Neural cell (in vitro differentiated cells): ENCODE results near the gene PPP1R36. TPM values are rescaled to one million over a fixed set of nuclear protein-coding genes. Genes with fewer than 3 reads are reported as not detected.

Experiments used
- H2AFZ ChIP-seq: fragments of 200-600, 300-800 bp; sonication (generic), shearing (Covaris generic); 2 replicates; pipeline ENCODE4 v1.6.0; 2014; ENCODE audit warnings: low read depth, mild to moderate bottlenecking, antibody characterized with exemption, low read length, moderate library complexity
- H3F3A ChIP-seq: fragments of 200-600 bp; shearing (Covaris generic); 2 replicates; pipeline ENCODE4 v1.6.1; 2016; ENCODE audit warnings: mild to moderate bottlenecking, moderate library complexity, mixed read lengths, antibody characterized with exemption, low read length; ENCODE audit not compliant: insufficient read depth, poor library complexity, severe bottlenecking
- H3K27ac ChIP-seq: fragments of 200-600, 300-800 bp; sonication (generic), shearing (Covaris generic); 2 replicates; pipeline ENCODE4 v1.5.1; 2014; ENCODE audit warnings: mild to moderate bottlenecking, low read length, moderate library complexity
- H3K27me3 ChIP-seq: fragments of 300-800, 200-600 bp; sonication (generic), shearing (Covaris generic); 2 replicates; pipeline ENCODE4 v1.6.0; 2014; ENCODE audit warnings: mild to moderate bottlenecking, low read depth, low read length, moderate library complexity; ENCODE audit not compliant: insufficient read depth
- H3K36me3 ChIP-seq: fragments of 300-800, 200-600 bp; sonication (generic), shearing (Covaris generic); 2 replicates; pipeline ENCODE4 v1.5.1; 2014; ENCODE audit warnings: mild to moderate bottlenecking, antibody characterized with exemption, low read length, moderate library complexity; ENCODE audit not compliant: insufficient read depth
- H3K4me2 ChIP-seq: fragments of 300-800, 200-600 bp; sonication (generic), shearing (Covaris generic); 2 replicates; pipeline ENCODE4 v1.6.0; 2014; ENCODE audit warnings: mild to moderate bottlenecking, low read length
- H3K4me3 ChIP-seq: fragments of 300-800, 200-600 bp; sonication (generic), shearing (Covaris generic); 2 replicates; pipeline ENCODE4 v1.5.1; 2014; ENCODE audit warnings: mild to moderate bottlenecking, low read length, moderate library complexity
- H3K79me2 ChIP-seq: fragments of 200-600 bp; shearing (Covaris generic); replicated peaks from 2 replicates; pipeline ENCODE4 v1.6.0; 2014; ENCODE audit warnings: mild to moderate bottlenecking, low read length, moderate library complexity; ENCODE audit not compliant: insufficient read depth
- H3K9ac ChIP-seq: fragments of 300-800, 200-600 bp; sonication (generic), shearing (Covaris generic); 2 replicates; pipeline ENCODE4 v1.6.1; 2016; ENCODE audit warnings: mild to moderate bottlenecking, low read length, mixed read lengths
- H3K9me2 ChIP-seq: fragments of 200-600 bp; shearing (Covaris generic); 2 replicates; pipeline ENCODE4 v1.6.1; 2016; ENCODE audit warnings: mild to moderate bottlenecking, low read length, mixed read lengths; ENCODE audit not compliant: insufficient read depth
- H3K9me3 ChIP-seq: fragments of 200-600, 300-800 bp; sonication (generic), shearing (Covaris generic); 2 replicates; pipeline ENCODE4 v1.6.1; 2016; ENCODE audit warnings: mild to moderate bottlenecking, mixed run types, low read length, moderate library complexity, mixed read lengths
- H4K20me1 ChIP-seq: fragments of 200-600 bp; shearing (Covaris generic); 2 replicates; pipeline ENCODE4 v1.6.1; 2016; ENCODE audit warnings: mild to moderate bottlenecking, mixed run types; ENCODE audit not compliant: insufficient read depth
- EP300 ChIP-seq: fragments of 450-650 bp; conservative IDR thresholded peaks from 2 replicates; pipeline ENCODE4 v1.6.1; 2014; ENCODE audit warnings: antibody characterized with exemption, mild to moderate bottlenecking, moderate library complexity; ENCODE audit not compliant: poor library complexity, severe bottlenecking
- EZH2 ChIP-seq: fragments of 200-600, 300-800 bp; shearing (Covaris generic), sonication (generic); IDR thresholded peaks from 2 replicates; pipeline ENCODE4 v1.6.1; 2014; ENCODE audit warnings: antibody characterized with exemption, low read length, borderline replicate concordance, mild to moderate bottlenecking; ENCODE audit not compliant: insufficient read depth, poor library complexity, severe bottlenecking
- MXI1 ChIP-seq: fragments of 450-650 bp; conservative IDR thresholded peaks from 2 replicates; pipeline ENCODE4 v1.6.1; 2014; ENCODE audit warnings: antibody characterized with exemption, mild to moderate bottlenecking; ENCODE audit not compliant: poor library complexity, severe bottlenecking
- POLR2AphosphoS5 ChIP-seq: IDR thresholded peaks from 2 replicates; pipeline ENCODE4 v1.6.1; 2012
- RAD21 ChIP-seq: fragments of 450-650 bp; conservative IDR thresholded peaks from 2 replicates; pipeline ENCODE4 v1.6.1; 2014; ENCODE audit warnings: antibody characterized with exemption, mild to moderate bottlenecking, moderate library complexity
- SMC3 ChIP-seq: fragments of 450-650 bp; conservative IDR thresholded peaks from 2 replicates; pipeline ENCODE4 v1.6.1; 2014; ENCODE audit warnings: antibody characterized with exemption, mild to moderate bottlenecking, moderate library complexity; ENCODE audit not compliant: poor library complexity
- TAF1 ChIP-seq: IDR thresholded peaks from 2 replicates; pipeline ENCODE4 v1.6.1; 2012; ENCODE audit warnings: low read depth
- polyA plus RNA-seq: library from polyadenylated mRNA; depleted of rRNA; stranded (reverse); fragments of >200 nt; gene quantifications from 2 replicates; pipeline ENCODE4 v1.2.3, GENCODE V29; 2014
- TF ChIP-seq, protein P1 (sequence below): fragments of 450-650 bp; IDR thresholded peaks from 2 replicates; pipeline ENCODE4 v1.5.1; 2014; ENCODE audit warnings: antibody characterized with exemption, mild to moderate bottlenecking, moderate library complexity; ENCODE audit not compliant: poor library complexity, severe bottlenecking
- TF ChIP-seq, protein P2 (sequence below): IDR thresholded peaks from 2 replicates; pipeline ENCODE4 v1.6.1; 2012; ENCODE audit warnings: borderline replicate concordance

Gene PPP1R36
- polyA plus RNA-seq, 1 donor from 2014 or later, result not detected

DNA sequence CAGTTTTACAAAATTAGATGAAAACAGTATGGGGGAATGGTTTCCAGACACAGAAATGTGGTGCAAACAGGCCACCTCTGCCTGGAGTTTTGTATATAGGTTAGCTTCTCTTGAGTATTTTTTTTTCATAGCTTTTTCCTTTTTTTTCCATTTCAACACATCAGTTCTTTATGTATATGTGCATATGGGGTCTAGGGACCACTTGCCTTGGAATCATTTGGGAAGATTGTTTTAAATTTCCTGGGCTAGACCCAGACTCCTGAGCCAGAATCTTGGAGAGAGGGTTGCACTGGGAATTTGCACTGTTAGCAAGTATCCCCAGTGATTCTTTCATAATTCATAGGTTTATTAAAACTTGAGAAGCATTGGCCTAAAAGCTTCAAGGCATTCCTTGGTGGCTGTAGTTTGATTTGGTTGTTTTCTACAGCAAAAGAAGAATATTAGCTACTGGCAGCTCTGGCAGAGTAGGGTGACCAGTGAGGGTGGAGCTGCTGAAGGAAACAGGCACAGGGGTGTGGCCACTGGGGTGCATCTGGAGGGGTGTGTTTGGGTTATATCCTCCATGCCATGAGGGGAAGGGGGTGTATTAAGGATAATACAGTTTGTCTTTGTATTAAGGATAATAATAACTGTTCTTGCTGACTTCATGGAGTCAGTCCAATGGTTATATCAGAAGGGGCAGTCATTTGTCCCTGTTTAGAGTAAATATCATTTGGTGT, 22.8 kb downstream of the PPP1R36 start:
- Histone ChIP-seq H3K9me3 (no peaks in the 10 kb centered on the region), H3K79me2 (no peaks in the 10 kb centered on the region), H3K27ac (no peak overlapping the region), H3K4me2 (no peak overlapping the region), H3K4me3 (no peak overlapping the region), H3K27me3 (no peaks in the 10 kb centered on the region), H3K9ac (no peak overlapping the region), H2AFZ (no peak overlapping the region), H3F3A (no peaks in the 10 kb centered on the region), H3K9me2 (no peaks in the 10 kb centered on the region), H3K36me3 (no peaks in the 10 kb centered on the region), H4K20me1 (no peaks in the 10 kb centered on the region)
- TF ChIP-seq POLR2AphosphoS5 (no peak), EP300 (no peak), TAF1 (no peak), SMC3 (no peak), RAD21 (no peak), MXI1 (no peak)
- TF ChIP-seq, protein P1, sequence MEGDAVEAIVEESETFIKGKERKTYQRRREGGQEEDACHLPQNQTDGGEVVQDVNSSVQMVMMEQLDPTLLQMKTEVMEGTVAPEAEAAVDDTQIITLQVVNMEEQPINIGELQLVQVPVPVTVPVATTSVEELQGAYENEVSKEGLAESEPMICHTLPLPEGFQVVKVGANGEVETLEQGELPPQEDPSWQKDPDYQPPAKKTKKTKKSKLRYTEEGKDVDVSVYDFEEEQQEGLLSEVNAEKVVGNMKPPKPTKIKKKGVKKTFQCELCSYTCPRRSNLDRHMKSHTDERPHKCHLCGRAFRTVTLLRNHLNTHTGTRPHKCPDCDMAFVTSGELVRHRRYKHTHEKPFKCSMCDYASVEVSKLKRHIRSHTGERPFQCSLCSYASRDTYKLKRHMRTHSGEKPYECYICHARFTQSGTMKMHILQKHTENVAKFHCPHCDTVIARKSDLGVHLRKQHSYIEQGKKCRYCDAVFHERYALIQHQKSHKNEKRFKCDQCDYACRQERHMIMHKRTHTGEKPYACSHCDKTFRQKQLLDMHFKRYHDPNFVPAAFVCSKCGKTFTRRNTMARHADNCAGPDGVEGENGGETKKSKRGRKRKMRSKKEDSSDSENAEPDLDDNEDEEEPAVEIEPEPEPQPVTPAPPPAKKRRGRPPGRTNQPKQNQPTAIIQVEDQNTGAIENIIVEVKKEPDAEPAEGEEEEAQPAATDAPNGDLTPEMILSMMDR, result no peak

DNA sequence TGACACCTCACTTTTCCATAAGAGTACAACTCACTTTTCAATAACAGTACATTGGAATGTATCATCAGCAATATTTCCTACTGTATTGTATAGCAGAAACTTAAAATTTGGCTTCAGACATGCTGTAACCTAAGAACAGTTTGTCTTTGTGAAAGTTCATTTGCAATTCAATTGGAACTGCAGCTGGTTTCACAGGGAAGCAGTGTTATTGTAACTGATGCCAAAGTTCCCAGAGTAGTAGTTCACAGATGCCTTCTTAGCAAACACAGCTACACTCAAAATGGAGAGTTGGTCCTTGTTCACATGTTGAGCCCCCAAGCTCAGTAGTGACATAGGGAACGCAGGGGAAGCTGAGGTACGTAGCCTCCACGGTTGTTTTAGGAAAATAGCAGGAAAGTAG, 23.3 kb downstream of the PPP1R36 start:
- no peak overlapping the region for H3K27ac ChIP-seq
- no peak overlapping the region for H3K9ac ChIP-seq
- H3K36me3 ChIP-seq, result no peaks in the 10 kb centered on the region
- H3K4me3 ChIP-seq, result no peak overlapping the region
- no peaks in the 10 kb centered on the region for H3K9me2 ChIP-seq
- H4K20me1 ChIP-seq, result no peaks in the 10 kb centered on the region
- no peaks in the 10 kb centered on the region for H3K9me3 ChIP-seq
- no peaks in the 10 kb centered on the region for H3F3A ChIP-seq
- TF ChIP-seq MXI1, result no peak
- no peak for TF ChIP-seq EZH2
- no peak overlapping the region for H2AFZ ChIP-seq
- H3K79me2 ChIP-seq, result no peaks in the 10 kb centered on the region
- H3K27me3 ChIP-seq, result no peaks in the 10 kb centered on the region
- H3K4me2 ChIP-seq, result no peak overlapping the region

DNA sequence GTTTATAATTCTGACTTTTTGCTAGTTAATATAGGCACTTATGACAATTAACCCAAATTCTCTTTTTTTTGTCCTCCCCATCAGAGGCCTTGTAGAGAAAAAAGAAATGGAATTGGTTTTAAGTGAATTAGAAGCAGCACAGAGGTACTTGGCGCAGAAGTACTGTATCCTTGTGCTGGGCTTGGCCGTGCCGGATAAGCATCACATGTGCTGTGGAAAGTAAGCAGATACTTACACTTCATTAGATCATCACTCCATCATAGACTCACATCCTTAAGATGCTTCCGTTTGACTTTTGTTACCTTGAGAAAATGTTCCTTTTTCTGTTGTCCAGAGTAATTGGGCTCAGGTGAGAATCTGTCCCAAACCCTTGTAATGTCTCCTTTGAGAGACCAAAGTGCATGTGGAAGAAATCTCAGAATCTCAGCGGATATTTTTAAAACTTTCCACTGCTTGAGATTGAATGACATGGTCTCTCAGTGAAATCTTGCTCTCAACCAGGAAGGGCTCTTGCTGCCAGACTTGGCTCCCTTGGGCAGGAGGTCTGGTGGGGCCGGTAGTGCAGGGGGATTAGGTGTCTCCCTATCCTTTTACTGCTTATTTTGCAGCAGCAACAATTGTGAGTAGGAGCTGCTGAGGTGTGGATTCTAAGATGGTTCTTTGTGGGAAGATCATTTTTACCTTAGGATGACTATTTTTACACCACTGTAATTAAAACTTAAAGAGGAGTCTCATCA, 24.8 kb downstream of the PPP1R36 start:
- Histone ChIP-seq H3K9me3 (no peaks in the 10 kb centered on the region), H3K4me3 (no peak overlapping the region), H3K27ac (no peak overlapping the region), H3F3A (no peaks in the 10 kb centered on the region), H2AFZ (no peak overlapping the region), H3K79me2 (no peaks in the 10 kb centered on the region), H3K36me3 (no peaks in the 10 kb centered on the region), H3K27me3 (no peaks in the 10 kb centered on the region), H3K9me2 (no peaks in the 10 kb centered on the region), H3K4me2 (no peak overlapping the region), H4K20me1 (no peaks in the 10 kb centered on the region), H3K9ac (no peak overlapping the region)
- TF ChIP-seq MXI1, result no peak
- TF ChIP-seq EP300, result no peak
- no peak for TF ChIP-seq RAD21
- TF ChIP-seq, protein P1, result no peak
- TF ChIP-seq, protein P2, sequence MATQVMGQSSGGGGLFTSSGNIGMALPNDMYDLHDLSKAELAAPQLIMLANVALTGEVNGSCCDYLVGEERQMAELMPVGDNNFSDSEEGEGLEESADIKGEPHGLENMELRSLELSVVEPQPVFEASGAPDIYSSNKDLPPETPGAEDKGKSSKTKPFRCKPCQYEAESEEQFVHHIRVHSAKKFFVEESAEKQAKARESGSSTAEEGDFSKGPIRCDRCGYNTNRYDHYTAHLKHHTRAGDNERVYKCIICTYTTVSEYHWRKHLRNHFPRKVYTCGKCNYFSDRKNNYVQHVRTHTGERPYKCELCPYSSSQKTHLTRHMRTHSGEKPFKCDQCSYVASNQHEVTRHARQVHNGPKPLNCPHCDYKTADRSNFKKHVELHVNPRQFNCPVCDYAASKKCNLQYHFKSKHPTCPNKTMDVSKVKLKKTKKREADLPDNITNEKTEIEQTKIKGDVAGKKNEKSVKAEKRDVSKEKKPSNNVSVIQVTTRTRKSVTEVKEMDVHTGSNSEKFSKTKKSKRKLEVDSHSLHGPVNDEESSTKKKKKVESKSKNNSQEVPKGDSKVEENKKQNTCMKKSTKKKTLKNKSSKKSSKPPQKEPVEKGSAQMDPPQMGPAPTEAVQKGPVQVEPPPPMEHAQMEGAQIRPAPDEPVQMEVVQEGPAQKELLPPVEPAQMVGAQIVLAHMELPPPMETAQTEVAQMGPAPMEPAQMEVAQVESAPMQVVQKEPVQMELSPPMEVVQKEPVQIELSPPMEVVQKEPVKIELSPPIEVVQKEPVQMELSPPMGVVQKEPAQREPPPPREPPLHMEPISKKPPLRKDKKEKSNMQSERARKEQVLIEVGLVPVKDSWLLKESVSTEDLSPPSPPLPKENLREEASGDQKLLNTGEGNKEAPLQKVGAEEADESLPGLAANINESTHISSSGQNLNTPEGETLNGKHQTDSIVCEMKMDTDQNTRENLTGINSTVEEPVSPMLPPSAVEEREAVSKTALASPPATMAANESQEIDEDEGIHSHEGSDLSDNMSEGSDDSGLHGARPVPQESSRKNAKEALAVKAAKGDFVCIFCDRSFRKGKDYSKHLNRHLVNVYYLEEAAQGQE, result no peak
- no peak for TF ChIP-seq TAF1
- no peak for TF ChIP-seq SMC3
- no peak for TF ChIP-seq EZH2
